Transverse colon (tissue), 4 donors: ENCODE results near the gene TRIM14. TPM values are rescaled to one million over a fixed set of nuclear protein-coding genes. Genes with fewer than 3 reads are reported as not detected.
A peak's percentile ranks its signal among the peaks of the same experiment; 100 is the strongest.

Experiments
- DNase-seq: peaks from one replicate; pipeline ENCODE4 v3.0.0-alpha.2; 2019
- H3K27ac ChIP-seq, 4 donors: fragments of 200-600 bp; sonication (generic); 2 replicates each; pipeline ENCODE4 v1.5.1; 2016 to 2018; ENCODE audit warnings: inconsistent platforms in 4 of 4
- H3K27me3 ChIP-seq: fragments of 200-600 bp; sonication (generic); 2 replicates; pipeline ENCODE4 v1.5.1; 2017; ENCODE audit warnings: inconsistent platforms
- H3K36me3 ChIP-seq, 4 donors: fragments of 200-600 bp; sonication (generic); 2 replicates each; pipeline ENCODE4 v1.5.1; 2017 to 2019; ENCODE audit warnings: inconsistent platforms in 4 of 4
- H3K4me1 ChIP-seq, 4 donors: fragments of 200-600 bp; sonication (generic); 2 replicates each; pipeline ENCODE4 v1.5.1; 2017 to 2020; ENCODE audit warnings: inconsistent platforms in 4 of 4
- H3K4me3 ChIP-seq, 4 donors: fragments of 200-600 bp; sonication (generic); 1 replicate in 1 of 4; 2 replicates in 3 of 4; pipeline versions ENCODE4 v1.5.1 to v1.6.1; 2017 to 2019; ENCODE audit warnings: inconsistent platforms in 4 of 4
- H3K9me3 ChIP-seq, 2 donors: fragments of 200-600 bp; sonication (generic); 2 replicates each; pipeline ENCODE4 v1.5.1; 2017 to 2019; ENCODE audit warnings: inconsistent platforms in 2 of 2
- EP300 ChIP-seq: sonication (generic); formaldehyde crosslinking; IDR thresholded peaks from one replicate; pipeline ENCODE4 v1.6.1; 2017; ENCODE audit warnings: antibody characterized with exemption, low read depth
- POLR2A ChIP-seq: fragments of 450-650 bp; IDR thresholded peaks from one replicate; pipeline ENCODE4 v1.6.1; 2016; ENCODE audit warnings: antibody characterized with exemption, mild to moderate bottlenecking, moderate library complexity
- POLR2AphosphoS5 ChIP-seq, 3 donors: sonication (generic); formaldehyde crosslinking; IDR thresholded peaks; one replicate each; pipeline ENCODE4 v1.6.1; 2016; ENCODE audit warnings: antibody characterized with exemption in 3 of 3
- WGBS, 2 donors: methylation state at CpG; one replicate each; pipeline ENCODE4 v1.1.5; 2018; ENCODE audit warnings: low coverage in 1 of 2; 5-methylcytosine and 5-hydroxymethylcytosine counted together
- in situ Hi-C, 4 donors: fragments of 200-750 bp; cut with MboI; loops; one replicate each; pipeline versions ENCODE4 v1.15.0 to v1.15.1; 2017; ENCODE audit warnings: low sequenced_read_pairs in 3 of 4, low pct_ligation_motif_present in 1 of 4, low pct_unique_long_range_greater_than_20kb in 1 of 4
- intact Hi-C: fragments of 100-400 bp; cut with DNase I; formaldehyde crosslinking; loops from one replicate; pipeline ENCODE4 v1.15.1; 2023; ENCODE audit warnings: low total_unique reads
- total RNA-seq, 4 donors: library from RNA; depleted of rRNA; stranded (reverse); fragments of >200 nt; gene quantifications; one replicate each; pipeline ENCODE4 v1.1.0, GENCODE V29; 2016
- TF ChIP-seq, protein P1 (sequence below), 5 experiments: fragments of 200-600 bp in 3 of 5; fragments of 450-650 bp in 2 of 5; sonication (generic) in 3 of 5; IDR thresholded peaks; 1 replicate in 2 of 5; 2 replicates in 3 of 5; pipeline ENCODE4 v1.5.1; 2016 to 2017; ENCODE audit warnings: antibody characterized with exemption in 5 of 5, inconsistent platforms in 3 of 5, mild to moderate bottlenecking in 2 of 5, moderate library complexity in 1 of 5

The TRIM14 gene
- total RNA-seq, 4 donors from 2014 or later: 28.7 to 58.7 (median 53.8) TPM

DNA sequence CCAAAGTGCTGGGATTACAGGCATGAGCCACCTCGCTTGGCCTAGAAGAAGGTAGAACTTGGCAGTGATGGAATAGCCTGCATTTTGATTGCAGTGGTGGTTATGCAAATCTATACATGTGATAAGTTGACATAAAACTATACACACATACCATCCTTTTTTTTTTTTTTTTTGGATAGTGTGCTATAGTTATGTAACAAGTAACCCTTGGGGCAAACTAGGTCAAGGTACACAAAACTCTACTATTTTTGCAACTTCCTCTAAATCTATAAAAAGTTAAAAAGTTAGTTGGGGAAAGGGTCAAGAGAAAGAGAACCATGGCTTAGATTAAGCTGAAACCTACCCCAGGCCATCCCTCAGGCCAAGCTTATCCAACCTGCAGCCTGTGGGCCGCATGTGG lies 11.1 kb downstream of the TRIM14 start:
- Histone ChIP-seq H3K36me3 (peaks cover 0 to 14% (median 2%) of the 10 kb centered on the region in 4 donors), H3K27me3 (no peaks in the 10 kb centered on the region), H3K9me3 (no peaks in the 10 kb centered on the region), H3K4me3 (no peak overlapping the region), H3K4me1 (peaks cover 0 to 22% (median 0%) of the 10 kb centered on the region in 4 donors), H3K27ac (peak overlapping the region; percentile 47 to 72 (median 60))
- no peak for TF ChIP-seq EP300
- TF ChIP-seq POLR2AphosphoS5 (IDR thresholded peaks at IDR 0.05): no peak
- TF ChIP-seq POLR2A: no peak
- TF ChIP-seq, protein P1, sequence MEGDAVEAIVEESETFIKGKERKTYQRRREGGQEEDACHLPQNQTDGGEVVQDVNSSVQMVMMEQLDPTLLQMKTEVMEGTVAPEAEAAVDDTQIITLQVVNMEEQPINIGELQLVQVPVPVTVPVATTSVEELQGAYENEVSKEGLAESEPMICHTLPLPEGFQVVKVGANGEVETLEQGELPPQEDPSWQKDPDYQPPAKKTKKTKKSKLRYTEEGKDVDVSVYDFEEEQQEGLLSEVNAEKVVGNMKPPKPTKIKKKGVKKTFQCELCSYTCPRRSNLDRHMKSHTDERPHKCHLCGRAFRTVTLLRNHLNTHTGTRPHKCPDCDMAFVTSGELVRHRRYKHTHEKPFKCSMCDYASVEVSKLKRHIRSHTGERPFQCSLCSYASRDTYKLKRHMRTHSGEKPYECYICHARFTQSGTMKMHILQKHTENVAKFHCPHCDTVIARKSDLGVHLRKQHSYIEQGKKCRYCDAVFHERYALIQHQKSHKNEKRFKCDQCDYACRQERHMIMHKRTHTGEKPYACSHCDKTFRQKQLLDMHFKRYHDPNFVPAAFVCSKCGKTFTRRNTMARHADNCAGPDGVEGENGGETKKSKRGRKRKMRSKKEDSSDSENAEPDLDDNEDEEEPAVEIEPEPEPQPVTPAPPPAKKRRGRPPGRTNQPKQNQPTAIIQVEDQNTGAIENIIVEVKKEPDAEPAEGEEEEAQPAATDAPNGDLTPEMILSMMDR (IDR thresholded peaks at IDR 0.05): no peak
- in situ Hi-C loops (no loop called here), intact Hi-C loops (no loop called here)
- DNase-seq: no peak
- 84 to 95% methylated on average over 2 of the region's 2 CpGs for WGBS, 2 donors

- Histone ChIP-seq H3K27ac (peak overlapping the region in 3 of 4 donors; percentile 28 to 60 (median 50)), H3K4me1 (peaks cover 2 to 44% (median 7%) of the 10 kb centered on the region in 4 donors), H3K9me3 (no peaks in the 10 kb centered on the region), H3K27me3 (no peaks in the 10 kb centered on the region), H3K36me3 (peaks cover 0 to 14% (median 2%) of the 10 kb centered on the region in 4 donors), H3K4me3 (no peak overlapping the region)
- intact Hi-C loops (no loop called here), in situ Hi-C loops (no loop called here)
- no peak for TF ChIP-seq POLR2A
- TF ChIP-seq EP300: no peak
- 97% methylated on average over 7 of the region's 7 CpGs; no CpG with 5 or more reads in 1 of the 2 donors for WGBS, 2 donors
- DNase-seq: no peak
Measured at GRCh38 chr9:98105006-98105405, 14.0 kb downstream of the TRIM14 start.

DNA sequence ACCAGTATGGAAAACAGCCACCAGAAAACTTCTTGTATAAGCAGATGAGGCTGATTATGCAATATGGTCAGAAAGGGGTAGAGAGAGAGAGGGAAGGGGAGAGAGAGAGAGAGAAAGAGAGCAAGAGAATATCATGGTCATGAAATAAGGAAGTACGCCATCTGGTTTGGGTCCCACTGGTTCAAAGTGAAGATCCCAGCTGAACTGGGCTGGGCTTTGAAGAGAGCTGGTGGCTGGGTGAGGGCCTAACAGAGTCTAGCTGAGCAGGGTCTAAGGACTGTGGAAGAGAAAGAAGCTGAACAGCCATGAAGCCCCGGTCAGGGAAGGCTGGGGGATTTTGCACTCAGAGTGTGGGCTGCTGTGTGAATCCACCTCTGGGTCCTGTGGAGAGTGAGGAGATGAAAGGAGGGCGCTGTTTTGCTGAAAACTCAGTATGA lies 14.6 kb downstream of the TRIM14 start:
- no peak for TF ChIP-seq EP300
- TF ChIP-seq POLR2A: peak; percentile 11
- 69 to 90% methylated on average over 2 to 3 of the region's 3 CpGs for WGBS, 2 donors
- H3K36me3 ChIP-seq: peaks cover 0 to 12% (median 2%) of the 10 kb centered on the region in 4 donors
- no peaks in the 10 kb centered on the region for H3K27me3 ChIP-seq
- no peak overlapping the region for H3K4me3 ChIP-seq
- H3K27ac ChIP-seq: peak overlapping the region; percentile 13 to 60 (median 39)
- intact Hi-C loops: no loop called here
- peaks cover 3 to 48% (median 11%) of the 10 kb centered on the region in 4 donors for H3K4me1 ChIP-seq
- peak; percentile 26 for DNase-seq
- in situ Hi-C loops: no loop called here
- H3K9me3 ChIP-seq: no peaks in the 10 kb centered on the region

GRCh38 chr9:98101868-98102273 lies 17.2 kb downstream of the TRIM14 start:
- WGBS, 2 donors: 54 to 57% methylated on average over 6 of the region's 6 CpGs
- in situ Hi-C loops (no loop called here), intact Hi-C loops (no loop called here)
- peak overlapping the region; percentile 34 to 74 (median 60) for H3K27ac ChIP-seq
- no peaks in the 10 kb centered on the region for H3K27me3 ChIP-seq
- peaks cover 3 to 34% (median 11%) of the 10 kb centered on the region in 4 donors for H3K4me1 ChIP-seq
- no peak for TF ChIP-seq EP300
- TF ChIP-seq, protein P1 (IDR thresholded peaks at IDR 0.05): no peak
- peak; percentile 66 for TF ChIP-seq POLR2A
- peak in 2 of 3 donors; percentile 44 to 69 for TF ChIP-seq POLR2AphosphoS5 (IDR thresholded peaks at IDR 0.05)
- DNase-seq: peak; percentile 75
- peaks cover 0 to 7% (median under 1%) of the 10 kb centered on the region in 4 donors for H3K36me3 ChIP-seq
- no peak overlapping the region for H3K4me3 ChIP-seq
- no peaks in the 10 kb centered on the region for H3K9me3 ChIP-seq

DNA sequence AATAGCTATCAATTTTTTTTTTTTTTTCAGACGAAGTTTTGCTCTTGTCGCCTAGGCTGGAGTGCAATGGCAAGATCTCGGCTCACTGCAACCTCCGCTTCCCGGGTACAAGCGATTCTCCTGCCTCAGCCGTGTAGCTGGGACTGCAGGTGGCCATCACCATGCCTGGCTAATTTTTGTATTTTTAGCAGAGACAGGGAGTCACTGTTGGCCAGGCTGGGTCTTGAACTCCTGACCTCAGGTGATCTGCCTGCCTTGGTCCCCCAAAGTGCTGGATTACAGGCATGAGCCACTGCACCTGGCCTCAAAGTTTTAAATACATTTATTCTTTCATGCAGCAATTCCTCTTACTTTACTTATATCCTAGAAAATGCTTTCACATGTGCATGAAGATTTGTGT lies 17.6 kb downstream of the TRIM14 start:
- WGBS, 2 donors: 81 to 100% methylated on average over 2 to 7 of the region's 7 CpGs
- Histone ChIP-seq H3K4me1 (peaks cover 3 to 34% (median 11%) of the 10 kb centered on the region in 4 donors), H3K27me3 (no peaks in the 10 kb centered on the region), H3K27ac (peak overlapping the region; percentile 10 to 74 (median 47)), H3K36me3 (peaks cover 0 to 7% (median 0%) of the 10 kb centered on the region in 4 donors), H3K9me3 (no peaks in the 10 kb centered on the region), H3K4me3 (no peak overlapping the region)
- TF ChIP-seq POLR2AphosphoS5 (IDR thresholded peaks at IDR 0.05) (no peak), POLR2A (no peak), EP300 (no peak)
- TF ChIP-seq, protein P1 (IDR thresholded peaks at IDR 0.05): no peak
- peak; percentile 5 for DNase-seq
- in situ Hi-C loops: no loop called here
- intact Hi-C loops: no loop called here
